RWPE2 (cell line): ENCODE results near the gene CHCHD1.

Experiments
- ATAC-seq: fragments of 200-7000 bp; cut with Tn5 transposase; 3 replicates; pipeline ENCODE4 v1.9.1; 2021; ENCODE audit warnings: low read depth
- DNase-seq: peaks from one replicate; pipeline ENCODE4 v3.0.0-alpha.2; 2020; ENCODE audit warnings: low spot score
- H3K27ac ChIP-seq: fragments of 450-650 bp; 2 replicates; pipeline ENCODE4 v1.5.1; 2017; ENCODE audit warnings: mild to moderate bottlenecking; ENCODE audit not compliant: poor library complexity, severe bottlenecking
- H3K27me3 ChIP-seq: fragments of 250-450 bp; sonication (Bioruptor Pico); 2 replicates; pipeline ENCODE4 v1.5.1; 2021; ENCODE audit warnings: mild to moderate bottlenecking, moderate library complexity; ENCODE audit not compliant: insufficient read depth, poor library complexity, severe bottlenecking
- H3K36me3 ChIP-seq: fragments of 250-450 bp; sonication (Bioruptor Pico); 2 replicates; pipeline ENCODE4 v1.5.1; 2020; ENCODE audit warnings: low read depth, mild to moderate bottlenecking, moderate library complexity
- H3K4me1 ChIP-seq: fragments of 250-450 bp; sonication (Bioruptor Pico); 2 replicates; pipeline ENCODE4 v1.5.1; 2021; ENCODE audit warnings: mild to moderate bottlenecking, moderate library complexity; ENCODE audit not compliant: insufficient read depth, poor library complexity, severe bottlenecking
- H3K4me3 ChIP-seq: fragments of 250-450 bp; sonication (Bioruptor Pico); 2 replicates; pipeline ENCODE4 v1.5.1; 2021; ENCODE audit warnings: mild to moderate bottlenecking, moderate library complexity; ENCODE audit not compliant: severe bottlenecking
- H3K9me3 ChIP-seq: fragments of 250-450 bp; sonication (Bioruptor Pico); 2 replicates; pipeline ENCODE4 v1.5.1; 2021; ENCODE audit warnings: mild to moderate bottlenecking, moderate library complexity; ENCODE audit not compliant: severe bottlenecking
- TF ChIP-seq, protein P1 (sequence below): fragments of 450-650 bp; IDR thresholded peaks from one replicate; pipeline ENCODE4 v1.5.1; 2017; ENCODE audit warnings: mild to moderate bottlenecking, moderate library complexity; ENCODE audit not compliant: poor library complexity, severe bottlenecking

CHCHD1 gene

DNA sequence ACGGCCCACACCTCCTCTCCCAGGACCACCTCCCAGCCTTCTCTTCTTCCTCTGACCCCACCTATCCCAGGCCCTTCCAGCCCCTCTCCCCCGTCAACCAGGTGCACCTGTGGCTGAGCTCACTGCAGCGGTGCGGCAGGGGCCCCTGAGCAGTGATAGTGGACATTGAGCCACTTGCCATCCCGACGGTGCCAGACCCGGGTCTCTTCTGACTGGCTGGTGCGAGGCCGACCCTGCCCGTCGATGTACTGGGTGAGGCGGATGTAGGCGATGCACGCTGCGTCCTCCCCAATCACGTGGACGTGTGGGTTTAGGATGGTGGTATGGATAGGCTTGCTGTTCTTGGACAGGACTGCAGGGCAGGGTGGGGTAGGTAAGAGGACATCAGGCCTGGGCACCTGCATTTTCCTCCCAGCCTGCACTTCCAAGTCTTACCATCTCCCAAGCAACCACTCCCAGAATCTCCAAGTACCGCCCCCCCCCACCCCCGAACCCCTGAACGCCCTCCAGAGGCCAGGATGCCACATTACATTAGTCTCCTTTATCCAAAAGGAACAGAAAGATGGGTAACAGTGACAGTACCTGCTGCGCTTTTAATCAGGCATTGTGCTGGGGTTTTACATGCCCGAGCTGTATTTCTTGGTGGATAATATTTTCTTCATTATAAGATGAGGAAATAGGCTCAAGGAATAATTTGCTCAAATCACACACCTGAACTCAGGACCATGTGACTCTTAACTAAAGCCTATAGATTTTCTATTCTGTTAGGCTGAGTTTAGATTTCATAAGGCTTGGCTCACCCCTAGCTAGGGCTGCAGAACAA, 33.3 kb downstream of the CHCHD1 start:
- ATAC-seq (no peak), DNase-seq (no peak)
- Histone ChIP-seq H3K4me3 (no peak overlapping the region), H3K27me3 (no peaks in the 10 kb centered on the region), H3K9me3 (no peaks in the 10 kb centered on the region), H3K27ac (peak overlapping the region; percentile 84), H3K4me1 (peaks cover 28% of the 10 kb centered on the region), H3K36me3 (peaks cover 9% of the 10 kb centered on the region)
- TF ChIP-seq, protein P1, sequence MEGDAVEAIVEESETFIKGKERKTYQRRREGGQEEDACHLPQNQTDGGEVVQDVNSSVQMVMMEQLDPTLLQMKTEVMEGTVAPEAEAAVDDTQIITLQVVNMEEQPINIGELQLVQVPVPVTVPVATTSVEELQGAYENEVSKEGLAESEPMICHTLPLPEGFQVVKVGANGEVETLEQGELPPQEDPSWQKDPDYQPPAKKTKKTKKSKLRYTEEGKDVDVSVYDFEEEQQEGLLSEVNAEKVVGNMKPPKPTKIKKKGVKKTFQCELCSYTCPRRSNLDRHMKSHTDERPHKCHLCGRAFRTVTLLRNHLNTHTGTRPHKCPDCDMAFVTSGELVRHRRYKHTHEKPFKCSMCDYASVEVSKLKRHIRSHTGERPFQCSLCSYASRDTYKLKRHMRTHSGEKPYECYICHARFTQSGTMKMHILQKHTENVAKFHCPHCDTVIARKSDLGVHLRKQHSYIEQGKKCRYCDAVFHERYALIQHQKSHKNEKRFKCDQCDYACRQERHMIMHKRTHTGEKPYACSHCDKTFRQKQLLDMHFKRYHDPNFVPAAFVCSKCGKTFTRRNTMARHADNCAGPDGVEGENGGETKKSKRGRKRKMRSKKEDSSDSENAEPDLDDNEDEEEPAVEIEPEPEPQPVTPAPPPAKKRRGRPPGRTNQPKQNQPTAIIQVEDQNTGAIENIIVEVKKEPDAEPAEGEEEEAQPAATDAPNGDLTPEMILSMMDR: peak; percentile 14

DNA sequence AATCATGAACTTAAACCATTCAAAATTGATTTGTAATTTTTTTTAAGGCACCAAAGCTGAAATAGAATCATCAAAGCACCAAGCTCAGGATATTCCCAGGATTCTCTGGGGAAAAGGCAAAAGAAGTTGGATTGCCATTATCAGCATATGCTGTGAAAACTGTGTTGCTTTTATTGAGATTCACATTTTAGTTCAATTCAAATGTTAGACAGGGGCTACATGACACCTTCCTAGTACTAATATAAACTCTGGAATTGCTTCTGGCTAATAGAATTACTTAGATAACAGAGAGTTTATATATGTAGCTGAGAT, 33.8 kb downstream of the CHCHD1 start:
- TF ChIP-seq, protein P1: no peak
- H3K36me3 ChIP-seq: peaks cover 9% of the 10 kb centered on the region
- no peaks in the 10 kb centered on the region for H3K9me3 ChIP-seq
- H3K27me3 ChIP-seq: no peaks in the 10 kb centered on the region
- no peak for DNase-seq
- ATAC-seq: no peak
- H3K27ac ChIP-seq: peak overlapping the region; percentile 84
- peaks cover 27% of the 10 kb centered on the region for H3K4me1 ChIP-seq
- no peak overlapping the region for H3K4me3 ChIP-seq

DNA sequence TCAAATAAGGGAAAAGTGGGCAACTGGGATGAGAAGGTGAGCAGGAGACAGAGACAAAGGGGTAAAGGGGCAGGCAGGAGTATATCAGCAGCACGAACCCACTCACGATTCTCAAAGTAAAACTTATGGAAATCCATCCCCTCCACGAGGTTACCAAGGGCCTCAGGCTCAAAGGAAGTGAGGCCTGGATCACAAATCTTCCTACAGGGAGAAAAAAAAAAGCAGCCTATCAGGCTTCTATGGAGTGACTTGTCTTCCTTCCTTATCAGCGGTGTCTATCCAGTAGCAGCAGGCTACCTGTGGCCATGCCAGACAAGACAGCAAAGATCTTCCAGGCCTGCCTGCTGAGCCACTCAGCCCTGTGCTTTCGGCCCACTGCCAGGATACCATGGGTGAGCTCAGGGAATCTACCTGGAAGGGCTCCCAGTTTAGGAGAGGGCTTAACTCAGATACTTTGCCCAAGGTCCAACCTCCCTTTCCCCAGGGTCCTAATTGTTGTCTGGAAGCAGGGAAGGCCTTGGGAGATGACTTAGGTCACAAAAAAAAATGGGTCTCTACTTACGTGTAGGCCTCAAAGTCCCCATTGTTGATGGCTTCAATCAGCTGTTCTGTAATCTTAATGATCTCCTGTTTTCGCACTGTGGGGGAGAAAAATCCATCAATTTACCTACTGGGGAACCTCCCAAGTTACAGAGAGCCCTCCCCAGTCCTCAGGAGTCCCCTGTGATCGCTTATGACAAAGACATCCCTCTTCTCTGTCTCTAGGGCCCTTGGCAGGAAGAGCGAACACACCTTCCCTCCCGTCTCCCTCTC, 35.3 kb downstream of the CHCHD1 start:
- no peak for DNase-seq
- peaks cover 27% of the 10 kb centered on the region for H3K4me1 ChIP-seq

DNA sequence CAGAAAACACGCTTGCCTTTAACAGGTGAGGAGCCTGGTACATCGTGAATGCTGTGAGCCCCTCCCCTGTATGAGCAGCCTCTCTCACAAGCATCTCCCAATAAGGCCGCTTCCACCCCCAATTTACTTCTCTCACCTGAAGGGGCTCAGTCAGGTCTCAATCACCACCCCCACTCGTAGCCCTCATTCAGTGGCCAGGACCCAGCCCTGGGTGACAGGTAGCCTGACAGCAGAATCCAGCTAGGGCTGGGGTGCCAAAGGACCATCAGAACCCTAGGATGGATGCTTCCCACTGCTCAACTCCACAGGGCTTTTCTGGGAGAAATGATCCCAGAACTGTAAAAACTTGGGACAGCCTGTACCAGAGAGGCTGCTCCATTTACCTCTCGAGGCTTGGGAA, 36.0 kb downstream of the CHCHD1 start:
- TF ChIP-seq, protein P1: no peak
- peaks cover 27% of the 10 kb centered on the region for H3K4me1 ChIP-seq
- peak overlapping the region; percentile 84 for H3K27ac ChIP-seq
- no peak overlapping the region for H3K4me3 ChIP-seq
- DNase-seq: no peak
- peaks cover 17% of the 10 kb centered on the region for H3K36me3 ChIP-seq
- ATAC-seq: no peak
- H3K27me3 ChIP-seq: no peaks in the 10 kb centered on the region
- H3K9me3 ChIP-seq: no peaks in the 10 kb centered on the region

More for the DNA sequence above, 35.3 kb downstream of the CHCHD1 start:
- no peak for ATAC-seq
- peak overlapping the region; percentile 84 for H3K27ac ChIP-seq
- H3K4me3 ChIP-seq: no peak overlapping the region
- H3K36me3 ChIP-seq: peaks cover 17% of the 10 kb centered on the region
- H3K9me3 ChIP-seq: no peaks in the 10 kb centered on the region
- H3K27me3 ChIP-seq: no peaks in the 10 kb centered on the region
- TF ChIP-seq, protein P1: no peak

DNA sequence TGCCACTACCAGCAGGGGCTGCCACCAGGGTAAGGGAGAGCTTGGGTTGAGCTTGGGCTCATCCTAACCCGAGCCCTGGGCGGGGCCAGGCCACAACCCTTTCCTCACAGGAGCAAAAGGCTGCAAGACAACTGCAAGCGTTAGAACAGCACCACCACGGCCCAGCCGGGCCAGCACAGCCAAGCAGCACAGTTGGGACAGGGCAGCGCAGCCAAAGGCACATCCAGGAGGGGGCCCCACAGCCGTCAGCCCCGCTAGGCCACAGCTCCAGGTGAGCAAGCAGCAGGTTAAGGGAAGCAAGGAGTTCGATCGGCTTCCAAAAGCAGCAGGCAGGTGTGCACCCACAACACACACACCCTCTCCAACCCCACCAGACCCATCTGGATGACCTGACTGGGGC, 36.6 kb downstream of the CHCHD1 start:
- TF ChIP-seq, protein P1: no peak
- H3K27me3 ChIP-seq: no peaks in the 10 kb centered on the region
- peaks cover 17% of the 10 kb centered on the region for H3K36me3 ChIP-seq
- H3K9me3 ChIP-seq: no peaks in the 10 kb centered on the region
- ATAC-seq: no peak
- peaks cover 27% of the 10 kb centered on the region for H3K4me1 ChIP-seq
- DNase-seq: no peak
- H3K4me3 ChIP-seq: no peak overlapping the region
- H3K27ac ChIP-seq: peak overlapping the region; percentile 84
